ENCODE results near the gene HMGXB3. TPM values are rescaled to one million over a fixed set of nuclear protein-coding genes. Genes with fewer than 3 reads are reported as not detected.

The HMGXB3 gene
- total RNA-seq = 32.7 and 46.3 TPM in 2 replicates

GRCh38 chr5:150000256-150000989, at the start of gene HMGXB3, which contains the start of gene TIGD6:
Gene HMGXB3 (plus strand): TSS chr5:150000739. CDS start chr5:150004853, 4,114 bp downstream.
Gene TIGD6 (minus strand): TSS chr5:150000654. CDS start chr5:149996348, 4,306 bp downstream.

GRCh38 chr5:149960272-149961185, 40.0 kb upstream of the HMGXB3 start, which contains the start of gene SLC26A2:
Gene SLC26A2 (plus strand): TSS chr5:149960758. CDS start chr5:149977653, 16,895 bp downstream.

GRCh38 chr5:150085950-150086715, 85.6 kb downstream of the HMGXB3 start, which contains the start of gene CSF1R:
Gene CSF1R (minus strand): TSS chr5:150086554. CDS start chr5:150086427, 127 bp downstream.

Small RNAs within 50 kb of the gene (small RNA-seq; reads per million reads assigned to genes)
- gene RF00019 = not detected

Other genes with a start within 250 kb of the HMGXB3 start
- gene PDE6A, start 55.9 kb upstream of the HMGXB3 start, total RNA-seq = not detected in 2 replicates
- 8.8 and 13.7 TPM in 2 replicates for gene SLC26A2, start 40.0 kb upstream of the HMGXB3 start, total RNA-seq
- 6.2 and 6.3 TPM in 2 replicates for gene TIGD6, start 85 bp upstream of the HMGXB3 start, total RNA-seq
- not detected in 2 replicates for gene CSF1R, start 85.8 kb downstream of the HMGXB3 start, total RNA-seq
- 253 and 297 TPM in 2 replicates for gene PDGFRB, start 155.1 kb downstream of the HMGXB3 start, total RNA-seq
- gene CDX1, start 166.0 kb downstream of the HMGXB3 start, total RNA-seq = not detected in 2 replicates
- not detected in 2 replicates for gene SLC6A7, start 189.3 kb downstream of the HMGXB3 start, total RNA-seq

Data from subcutaneous preadipocyte (primary cell).